Heart left ventricle (tissue), 16 donors: Measurements from ENCODE around the gene AIG1. TPM values are rescaled to one million over a fixed set of nuclear protein-coding genes. Genes with fewer than 3 reads are reported as not detected.
"Not testable (repeated sequence)": the region's sequence is repeated elsewhere in the genome, so short reads cannot be mapped to it uniquely, and the experiment has no call there.

ENCODE experiments used
- ATAC-seq, 4 donors: fragments of 200-7000 bp; cut with Tn5 transposase; one replicate each; pipeline ENCODE4 v1.9.1; 2020 to 2022; ENCODE audit warnings: moderate library complexity in 4 of 4, mild to moderate bottlenecking in 3 of 4, moderate number of reproducible peaks in 1 of 4
- DNase-seq, 5 donors: peaks; one replicate each; pipeline ENCODE4 v3.0.0-alpha.2; 2020
- H3K27ac ChIP-seq, 12 donors: fragments of 200-600 bp; sonication (generic) in 4 of 12; one replicate each; pipeline versions ENCODE4 v1.5.0 to v1.8.0; 2016 to 2022; ENCODE audit warnings: mild to moderate bottlenecking in 2 of 12
- H3K27me3 ChIP-seq, 9 donors: fragments of 200-600 bp; sonication (generic) in 2 of 9; one replicate each; pipeline versions ENCODE4 v1.5.1 to v1.8.0; 2016 to 2022; ENCODE audit warnings: mild to moderate bottlenecking in 3 of 9
- H3K36me3 ChIP-seq, 9 donors: fragments of 200-600 bp; sonication (generic) in 2 of 9; one replicate each; pipeline versions ENCODE4 v1.5.0 to v1.8.0; 2018 to 2022; ENCODE audit warnings: mild to moderate bottlenecking in 2 of 9
- H3K4me1 ChIP-seq, 12 donors: fragments of 200-600 bp; sonication (generic) in 4 of 12; one replicate each; pipeline versions ENCODE4 v1.5.0 to v1.8.0; 2016 to 2022; ENCODE audit warnings: mild to moderate bottlenecking in 3 of 12
- H3K4me3 ChIP-seq, 12 donors: fragments of 200-600 bp; sonication (generic) in 4 of 12; one replicate each; pipeline versions ENCODE4 v1.5.0 to v1.8.0; 2017 to 2022; ENCODE audit warnings: mild to moderate bottlenecking in 9 of 12, moderate library complexity in 4 of 12
- H3K9me3 ChIP-seq, 12 donors: fragments of 200-600 bp; sonication (generic) in 4 of 12; one replicate each; pipeline versions ENCODE4 v1.5.0 to v1.8.0; 2016 to 2022; ENCODE audit warnings: mild to moderate bottlenecking in 1 of 12
- POLR2A ChIP-seq, 2 donors: fragments of 450-650 bp; IDR thresholded peaks; one replicate each; pipeline ENCODE4 v1.6.1; 2017; ENCODE audit warnings: antibody characterized with exemption in 2 of 2, mild to moderate bottlenecking in 2 of 2, moderate library complexity in 2 of 2
- WGBS, 4 donors: extraction: QIAGEN DNeasy Blood & Tissue Kit in 2 of 4; methylation state at CpG; one replicate each; pipeline versions ENCODE4 v1.1.5 to v1.1.7; 2013 to 2018; 5-methylcytosine and 5-hydroxymethylcytosine counted together
- intact Hi-C, 10 donors: fragments of 100-400 bp; cut with DNase I; formaldehyde crosslinking; loops; one replicate each; pipeline versions ENCODE4 v1.11.1 to v1.14.2; 2022
- polyA plus RNA-seq, 2 donors: library from polyadenylated mRNA; stranded (reverse); fragments of 200-250 nt; gene quantifications; one replicate each; pipeline ENCODE4 v1.2.3, GENCODE V29; 2013
- total RNA-seq, 9 donors: library from RNA; depleted of rRNA in 2 of 9; stranded (reverse); fragments of >200 nt in 2 of 9; fragmentation: NEBNext Ultra II Directional in 3 of 9; extraction: Animal tissue kit (Norgen Biotek cat#: 25700) in 3 of 9; gene quantifications; one replicate each; pipeline versions ENCODE4 v1.1.0 to v1.2.4, GENCODE V29; 2016 to 2023
- TF ChIP-seq, protein P1 (sequence below), 12 donors: fragments of 200-600 bp; sonication (generic) in 4 of 12; IDR thresholded peaks; one replicate each; pipeline versions ENCODE4 v1.5.0 to v1.8.0; 2018 to 2022; ENCODE audit warnings: antibody characterized with exemption in 12 of 12, mild to moderate bottlenecking in 5 of 12
- donor health status: ischemic (EF 13 %, LVEDD 7.1; RV severe dilation, severe dysfunction).
- donor health status: healthy with polysubstance abuse.
- donor health status: DM: no; HTN: yes; CAD: no.
- donor health status: DM: no; HTN: no; CAD: no.
- donor health status: ischemic (EF 25% LVEDD 6.9; RV normal size, moderate dysfunction).
- donor health status: ischemic (EF 25% LVEDD 5.7; RV mildly dilated, moderate dysfunction).
- donor health status: healthy.
- donor health status: DM: yes; HTN: yes; CAD: no.
- donor health status: ischemic (EF 35%, LVEDD 5.7; RV mildly dilated, moderate dysfunction).
- donor health status: nonischemic (EF 11% LVEDD 7.7; RV severe dilation, severe dysfunction).
- donor health status: DM: yes; HTN: yes; CAD: no.
- donor health status: PGD.
- donor health status: ischemic (EF 29% LVEDD 5.4; RV normal size, mild dysfunction).
- donor health status: nonischemic (EF 23%, LVEDD 6.1; RV moderate dilation, normal function).

Gene AIG1
- total and polyA plus RNA-seq, 11 donors, result 18.1 to 101 (median 64.0) TPM

DNA sequence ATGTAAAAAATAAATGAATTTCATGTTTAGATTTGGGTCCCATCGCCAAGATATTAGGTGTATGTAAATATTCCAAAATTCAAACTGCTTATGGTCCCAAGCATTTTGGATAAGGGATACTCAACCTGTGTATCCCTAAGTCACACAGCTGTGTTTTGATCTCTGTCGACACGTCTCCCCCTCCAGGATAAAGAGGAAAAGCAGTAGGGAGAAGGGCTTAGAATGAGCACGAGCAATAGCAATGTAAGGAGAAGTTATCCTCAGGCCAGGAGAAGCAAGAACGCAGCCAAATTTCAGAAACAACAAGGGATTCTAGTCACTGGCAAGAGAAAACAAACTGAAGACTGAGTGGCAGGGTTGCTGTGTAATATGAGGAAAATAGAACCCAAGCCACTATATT, 181.2 kb downstream of the AIG1 start:
- 76 to 83% (median 78%) methylated on average over 5 of the region's 5 CpGs for WGBS, 4 donors
- no peaks in the 10 kb centered on the region for H3K9me3 ChIP-seq
- no peaks in the 10 kb centered on the region for H3K27me3 ChIP-seq
- ATAC-seq (no peak), DNase-seq (no peak)
- H3K36me3 ChIP-seq, result no peaks in the 10 kb centered on the region
- intact Hi-C loops, result no loop called here
- H3K27ac ChIP-seq, result no peak overlapping the region
- TF ChIP-seq POLR2A (IDR thresholded peaks at IDR 0.05), result no peak
- TF ChIP-seq, protein P1, sequence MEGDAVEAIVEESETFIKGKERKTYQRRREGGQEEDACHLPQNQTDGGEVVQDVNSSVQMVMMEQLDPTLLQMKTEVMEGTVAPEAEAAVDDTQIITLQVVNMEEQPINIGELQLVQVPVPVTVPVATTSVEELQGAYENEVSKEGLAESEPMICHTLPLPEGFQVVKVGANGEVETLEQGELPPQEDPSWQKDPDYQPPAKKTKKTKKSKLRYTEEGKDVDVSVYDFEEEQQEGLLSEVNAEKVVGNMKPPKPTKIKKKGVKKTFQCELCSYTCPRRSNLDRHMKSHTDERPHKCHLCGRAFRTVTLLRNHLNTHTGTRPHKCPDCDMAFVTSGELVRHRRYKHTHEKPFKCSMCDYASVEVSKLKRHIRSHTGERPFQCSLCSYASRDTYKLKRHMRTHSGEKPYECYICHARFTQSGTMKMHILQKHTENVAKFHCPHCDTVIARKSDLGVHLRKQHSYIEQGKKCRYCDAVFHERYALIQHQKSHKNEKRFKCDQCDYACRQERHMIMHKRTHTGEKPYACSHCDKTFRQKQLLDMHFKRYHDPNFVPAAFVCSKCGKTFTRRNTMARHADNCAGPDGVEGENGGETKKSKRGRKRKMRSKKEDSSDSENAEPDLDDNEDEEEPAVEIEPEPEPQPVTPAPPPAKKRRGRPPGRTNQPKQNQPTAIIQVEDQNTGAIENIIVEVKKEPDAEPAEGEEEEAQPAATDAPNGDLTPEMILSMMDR (IDR thresholded peaks at IDR 0.05), result peak in 1 of 12 donors; percentile 19
- H3K4me1 ChIP-seq, result peaks cover 0 to 6% (median 0%) of the 10 kb centered on the region in 12 donors
- H3K4me3 ChIP-seq, result no peak overlapping the region

- TF ChIP-seq, protein P1 (IDR thresholded peaks at IDR 0.05), result no peak
- TF ChIP-seq POLR2A (IDR thresholded peaks at IDR 0.05), result no peak
- Histone ChIP-seq H3K36me3 (no peaks in the 10 kb centered on the region), H3K27ac (no peak overlapping the region), H3K4me1 (peaks cover 0 to 13% (median 0%) of the 10 kb centered on the region in 12 donors), H3K4me3 (no peak overlapping the region), H3K27me3 (no peaks in the 10 kb centered on the region), H3K9me3 (no peaks in the 10 kb centered on the region)
- no peak for DNase-seq
- WGBS, 4 donors, result 94 to 100% (median 97%) methylated on average over 1 of the region's 1 CpG
- no peak for ATAC-seq
- intact Hi-C loops, result no loop called here
Measured at GRCh38 chr6:143243786-143244185, 183.1 kb downstream of the AIG1 start.

DNA sequence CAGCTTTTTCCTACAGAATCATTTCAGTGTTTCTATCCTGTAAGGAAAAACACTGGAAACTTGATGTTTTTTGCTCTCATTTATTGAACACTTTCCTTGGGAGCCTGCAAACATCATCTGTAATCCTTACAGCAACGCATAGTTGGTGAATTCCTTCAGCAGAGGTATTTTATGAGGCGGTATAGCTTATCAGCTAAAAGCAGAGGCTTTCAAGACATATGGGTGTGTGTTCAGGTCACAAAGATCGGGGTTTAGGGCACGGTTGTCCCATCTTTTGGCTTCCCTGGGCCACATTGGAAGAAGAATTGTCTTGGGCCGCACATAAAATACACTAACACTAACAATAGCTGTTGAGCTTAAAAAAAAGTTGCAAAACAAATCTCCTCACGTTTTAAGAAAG, 185.0 kb downstream of the AIG1 start:
- Histone ChIP-seq H3K27me3 (no peaks in the 10 kb centered on the region), H3K27ac (no peak overlapping the region), H3K9me3 (no peaks in the 10 kb centered on the region), H3K36me3 (no peaks in the 10 kb centered on the region), H3K4me3 (no peak overlapping the region), H3K4me1 (peaks cover 0 to 13% (median 0%) of the 10 kb centered on the region in 12 donors)
- no peak for DNase-seq
- ATAC-seq, result no peak
- intact Hi-C loops, result no loop called here
- 84 to 92% (median 88%) methylated on average over 6 of the region's 6 CpGs for WGBS, 4 donors
- TF ChIP-seq, protein P1 (IDR thresholded peaks at IDR 0.05), result no peak
- TF ChIP-seq POLR2A (IDR thresholded peaks at IDR 0.05), result no peak

GRCh38 chr6:143246166-143246775, 185.6 kb downstream of the AIG1 start:
- 92 to 95% (median 93%) methylated on average over 4 of the region's 4 CpGs for WGBS, 4 donors
- DNase-seq, intact Hi-C loops, H3K27ac ChIP-seq, H3K4me3 ChIP-seq, H3K27me3 ChIP-seq, H3K9me3 ChIP-seq, ATAC-seq, H3K36me3 ChIP-seq: not testable (repeated sequence)
- peaks cover 0 to 13% (median 0%) of the 10 kb centered on the region in 12 donors for H3K4me1 ChIP-seq

DNA sequence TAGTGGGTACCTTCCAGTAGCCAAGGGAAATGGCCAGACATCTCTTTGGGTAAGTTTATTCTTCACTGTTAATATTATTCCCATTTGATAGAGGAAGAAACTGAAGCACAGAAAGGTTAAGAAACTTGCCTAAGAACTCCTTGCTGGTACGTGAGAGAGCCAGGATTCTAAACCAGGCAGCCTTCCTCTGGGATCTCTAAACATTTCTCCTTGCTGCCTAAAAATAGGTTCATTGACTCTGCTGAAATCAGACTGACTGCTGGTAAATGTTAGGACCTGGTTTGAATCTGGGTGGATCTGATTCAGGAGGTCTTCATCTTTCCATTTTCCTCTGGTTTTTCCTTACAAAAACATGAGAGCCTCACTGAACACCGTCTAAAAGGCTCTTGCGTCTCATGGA, 186.9 kb downstream of the AIG1 start:
- ATAC-seq (peak in 2 of 4 donors; percentile 42 to 49), DNase-seq (no peak)
- intact Hi-C loops, result no loop called here
- peaks cover 0 to 13% (median 0%) of the 10 kb centered on the region in 12 donors for H3K4me1 ChIP-seq
- no peaks in the 10 kb centered on the region for H3K36me3 ChIP-seq
- H3K27ac ChIP-seq, result no peak overlapping the region
- no peaks in the 10 kb centered on the region for H3K9me3 ChIP-seq
- H3K27me3 ChIP-seq, result no peaks in the 10 kb centered on the region
- 45 to 57% (median 45%) methylated on average over 3 of the region's 3 CpGs for WGBS, 4 donors
- H3K4me3 ChIP-seq, result no peak overlapping the region
- no peak for TF ChIP-seq POLR2A (IDR thresholded peaks at IDR 0.05)
- TF ChIP-seq, protein P1 (IDR thresholded peaks at IDR 0.05), result no peak
